Measurements from ENCODE around the gene CLCF1.

- TF ChIP-seq, protein P1, sequence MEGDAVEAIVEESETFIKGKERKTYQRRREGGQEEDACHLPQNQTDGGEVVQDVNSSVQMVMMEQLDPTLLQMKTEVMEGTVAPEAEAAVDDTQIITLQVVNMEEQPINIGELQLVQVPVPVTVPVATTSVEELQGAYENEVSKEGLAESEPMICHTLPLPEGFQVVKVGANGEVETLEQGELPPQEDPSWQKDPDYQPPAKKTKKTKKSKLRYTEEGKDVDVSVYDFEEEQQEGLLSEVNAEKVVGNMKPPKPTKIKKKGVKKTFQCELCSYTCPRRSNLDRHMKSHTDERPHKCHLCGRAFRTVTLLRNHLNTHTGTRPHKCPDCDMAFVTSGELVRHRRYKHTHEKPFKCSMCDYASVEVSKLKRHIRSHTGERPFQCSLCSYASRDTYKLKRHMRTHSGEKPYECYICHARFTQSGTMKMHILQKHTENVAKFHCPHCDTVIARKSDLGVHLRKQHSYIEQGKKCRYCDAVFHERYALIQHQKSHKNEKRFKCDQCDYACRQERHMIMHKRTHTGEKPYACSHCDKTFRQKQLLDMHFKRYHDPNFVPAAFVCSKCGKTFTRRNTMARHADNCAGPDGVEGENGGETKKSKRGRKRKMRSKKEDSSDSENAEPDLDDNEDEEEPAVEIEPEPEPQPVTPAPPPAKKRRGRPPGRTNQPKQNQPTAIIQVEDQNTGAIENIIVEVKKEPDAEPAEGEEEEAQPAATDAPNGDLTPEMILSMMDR (conservative IDR thresholded peaks at IDR 0.05; ENCODE audit: low read length) = no peak
- TF ChIP-seq EZH2phosphoT487 (IDR thresholded peaks at IDR 0.05; ENCODE audit: borderline replicate concordance) = no peak
Measured at GRCh38 chr11:67404515-67405195, 31.3 kb upstream of the CLCF1 start.
